ENCODE measurements around the gene NR5A1. TPM values are rescaled to one million over a fixed set of nuclear protein-coding genes. Genes with fewer than 3 reads are reported as not detected.

The NR5A1 gene
- total RNA-seq, 1 donor from 2014 or later, result not detected

GRCh38 chr9:124520206-124520596 is 13.0 kb upstream of the NR5A1 start:
- ATAC-seq (ENCODE audit: poor library complexity), result no peak
- DNase-seq, result no peak
- intact Hi-C loops (cut with DNase I), result no loop called here

- intact Hi-C loops (cut with DNase I), result no loop called here
- DNase-seq (no peak), ATAC-seq (ENCODE audit: poor library complexity) (no peak)
Measured at GRCh38 chr9:124518116-124518515, 10.9 kb upstream of the NR5A1 start.

GRCh38 chr9:124517600-124517999 is 10.4 kb upstream of the NR5A1 start:
- no peak for DNase-seq
- intact Hi-C loops (cut with DNase I), result no loop called here
- ATAC-seq (ENCODE audit: poor library complexity), result no peak

DNA sequence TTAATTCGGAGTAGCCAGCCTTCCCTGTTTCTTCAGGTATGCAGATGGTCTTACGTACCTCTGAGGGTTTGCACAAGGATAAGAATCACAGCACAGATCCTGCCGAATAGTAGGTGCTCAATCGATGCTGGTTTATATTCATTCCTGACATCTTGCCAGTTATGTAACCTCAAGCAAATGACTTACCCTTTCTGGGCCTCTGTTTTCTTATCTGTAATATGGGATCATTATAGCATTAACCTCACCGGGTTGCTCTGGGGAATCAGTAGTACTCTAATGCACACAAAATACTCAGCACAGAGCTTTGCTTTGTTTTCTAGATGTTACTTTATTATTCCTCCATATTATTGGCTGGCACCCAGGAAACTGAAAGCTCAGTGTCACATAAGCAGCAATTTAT is 7.7 kb upstream of the NR5A1 start:
- intact Hi-C loops (cut with DNase I), result no loop called here
- DNase-seq (no peak), ATAC-seq (ENCODE audit: poor library complexity) (no peak)

DNA sequence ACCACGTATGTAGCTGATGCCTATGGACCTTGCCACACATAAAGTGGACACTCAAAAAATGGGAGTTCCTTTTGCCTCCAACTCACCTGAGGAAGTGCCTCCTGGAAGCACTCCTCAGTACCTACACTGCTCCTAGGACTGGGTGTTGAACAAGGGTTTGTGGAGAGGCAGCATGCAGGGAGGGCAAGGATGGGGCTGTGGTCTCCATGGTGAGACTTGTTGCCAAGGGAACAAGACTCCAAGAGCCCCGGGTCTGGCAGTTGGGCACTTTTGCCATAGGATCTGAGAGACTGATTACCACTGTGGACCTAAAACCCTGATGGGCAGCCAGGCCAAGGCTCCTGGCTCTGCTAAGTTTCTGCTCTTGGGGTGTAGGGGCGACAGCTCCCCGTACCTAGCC is 6.9 kb upstream of the NR5A1 start:
- intact Hi-C loops (cut with DNase I), result no loop called here
- ATAC-seq (ENCODE audit: poor library complexity), result no peak
- DNase-seq, result no peak

GRCh38 chr9:124513376-124513994 is 6.3 kb upstream of the NR5A1 start:
- intact Hi-C loops (cut with DNase I), result no loop called here
- peak; percentile 97 for ATAC-seq (ENCODE audit: poor library complexity)
- DNase-seq, result peak; percentile 66

DNA sequence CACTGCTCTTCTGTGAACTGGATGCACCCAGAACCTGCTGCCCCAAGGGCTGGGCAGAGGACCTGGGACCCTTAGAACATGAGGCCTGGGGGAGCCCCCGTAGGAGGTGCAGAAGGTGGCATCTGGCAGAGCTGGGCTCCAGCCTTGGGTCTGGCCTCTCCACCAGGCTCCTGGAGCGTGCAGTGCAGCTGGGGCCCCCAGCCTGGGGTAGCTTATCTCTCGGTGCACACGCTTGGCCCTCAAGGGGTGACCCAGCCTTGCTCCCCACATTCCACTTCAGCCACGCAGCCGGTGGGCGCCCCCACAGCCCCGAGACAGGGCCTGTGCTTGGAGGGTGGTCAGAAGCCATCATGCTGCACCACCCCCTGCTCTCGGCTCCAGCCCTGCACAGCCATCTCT is 5.6 kb upstream of the NR5A1 start:
- no peak for DNase-seq
- intact Hi-C loops (cut with DNase I), result no loop called here
- ATAC-seq (ENCODE audit: poor library complexity), result no peak

- ATAC-seq (ENCODE audit: poor library complexity) (no peak), DNase-seq (no peak)
- intact Hi-C loops (cut with DNase I), result no loop called here
Measured at GRCh38 chr9:124511891-124512805, 4.9 kb upstream of the NR5A1 start.

GRCh38 chr9:124511426-124511840 is 4.2 kb upstream of the NR5A1 start:
- ATAC-seq (ENCODE audit: poor library complexity) (no peak), DNase-seq (no peak)
- intact Hi-C loops (cut with DNase I), result no loop called here

DNA sequence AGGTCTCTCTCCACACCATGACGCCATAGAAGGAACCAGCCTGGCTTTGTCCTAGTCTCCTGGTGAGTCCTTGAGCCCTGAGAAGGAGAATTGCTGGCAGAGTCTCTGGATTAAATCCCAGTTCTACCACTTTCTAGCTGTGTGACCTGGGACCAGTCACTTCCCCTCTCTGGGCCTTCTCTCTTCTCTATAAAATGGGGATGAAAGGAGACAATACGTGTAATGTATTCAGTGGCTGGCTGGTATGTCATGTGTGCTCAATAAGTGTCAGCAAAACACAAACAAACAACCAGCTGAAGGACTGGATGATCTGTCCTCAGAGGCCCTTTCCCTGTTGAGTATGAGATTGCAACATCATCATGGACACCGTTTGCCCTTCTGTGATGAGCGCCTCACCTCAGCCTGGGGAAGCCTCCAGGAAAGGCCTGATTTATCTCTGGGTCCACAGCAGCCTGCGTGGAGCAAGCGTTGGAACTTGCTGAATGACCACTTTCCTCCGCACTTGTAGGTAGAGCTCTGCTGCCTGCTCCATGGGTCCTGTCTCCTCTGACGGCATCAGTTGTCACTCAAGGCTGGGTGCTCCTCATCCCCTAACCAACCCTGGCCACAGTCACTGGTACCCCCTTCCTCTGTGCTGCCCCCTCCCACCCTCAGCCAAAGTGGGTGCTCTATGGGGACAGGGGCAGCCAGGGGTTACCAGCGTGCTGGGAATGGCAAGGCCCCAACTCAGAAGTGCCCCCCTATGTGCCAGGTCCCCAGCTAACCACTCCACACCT is 3.6 kb upstream of the NR5A1 start:
- no peak for DNase-seq
- intact Hi-C loops (cut with DNase I), result no loop called here
- no peak for ATAC-seq (ENCODE audit: poor library complexity)

- intact Hi-C loops (cut with DNase I), result no loop called here
- DNase-seq, result no peak
Measured at GRCh38 chr9:124507880-124508423, 753 bp upstream of the NR5A1 start.

DNA sequence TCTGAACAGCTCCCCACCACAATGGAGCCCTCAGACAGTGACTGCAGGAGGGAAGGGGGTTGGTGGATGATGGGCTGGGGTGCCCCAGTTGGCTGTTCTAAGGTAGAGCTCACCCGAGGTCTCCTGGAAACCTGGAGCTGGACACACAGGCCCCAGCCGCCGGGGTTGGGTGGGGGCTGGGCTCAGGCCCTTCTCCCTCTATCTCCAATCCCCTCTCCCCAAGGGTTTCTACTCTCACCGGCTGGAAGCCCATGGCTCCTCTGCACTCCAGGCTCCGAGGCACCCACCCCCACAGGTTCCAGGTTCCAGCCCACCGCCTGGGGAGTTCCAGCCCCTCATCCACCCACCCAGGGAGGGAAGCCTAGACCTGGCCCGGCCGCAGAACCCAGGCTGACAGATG is 766 bp downstream of the NR5A1 start:
- DNase-seq, result no peak
- no peak for ATAC-seq (ENCODE audit: poor library complexity)
- intact Hi-C loops (cut with DNase I), result no loop called here

More at GRCh38 chr9:124507880-124508423, 753 bp upstream of the NR5A1 start:
- no peak for ATAC-seq (ENCODE audit: poor library complexity)

- intact Hi-C loops (cut with DNase I), result no loop called here
- no peak for DNase-seq
- no peak for ATAC-seq (ENCODE audit: poor library complexity)
Measured at GRCh38 chr9:124505901-124506346, 1.3 kb downstream of the NR5A1 start.

- intact Hi-C loops (cut with DNase I), result no loop called here
- DNase-seq, result no peak
- no peak for ATAC-seq (ENCODE audit: poor library complexity)
Measured at GRCh38 chr9:124505006-124505900, 1.9 kb downstream of the NR5A1 start.

GRCh38 chr9:124504530-124505005 is 2.6 kb downstream of the NR5A1 start:
- intact Hi-C loops (cut with DNase I), result no loop called here
- ATAC-seq (ENCODE audit: poor library complexity), result no peak
- no peak for DNase-seq

GRCh38 chr9:124503713-124504529 is 3.3 kb downstream of the NR5A1 start:
- no peak for ATAC-seq (ENCODE audit: poor library complexity)
- intact Hi-C loops (cut with DNase I), result no loop called here

More at GRCh38 chr9:124503713-124504529, 3.3 kb downstream of the NR5A1 start:
- no peak for DNase-seq

Measured in Right ventricle myocardium superior (tissue), 1 donor.